SU-DHL-6 (cell line): ENCODE data around the gene UBB.

Experiments used
- H2AFZ ChIP-seq: fragments of 200-600 bp; sonication (generic); 2 replicates; pipeline ENCODE4 v1.6.1; 2014; ENCODE audit warnings: low read depth, mild to moderate bottlenecking, moderate library complexity, mixed read lengths, antibody characterized with exemption, low read length; ENCODE audit not compliant: severe bottlenecking
- H3F3A ChIP-seq: fragments of 200-600 bp; shearing (Covaris generic); 2 replicates; pipeline ENCODE4 v1.6.0; 2016; ENCODE audit warnings: antibody characterized with exemption, mild to moderate bottlenecking; ENCODE audit not compliant: insufficient read depth
- H3K27ac ChIP-seq: fragments of 200-600 bp; sonication (generic); 2 replicates; pipeline ENCODE4 v1.5.1; 2016; ENCODE audit warnings: low read depth, mild to moderate bottlenecking, low read length, moderate library complexity, mixed read lengths
- H3K27me3 ChIP-seq: fragments of 200-600 bp; sonication (generic), shearing (Covaris generic); 2 replicates; pipeline ENCODE4 v1.6.0; 2014; ENCODE audit warnings: mild to moderate bottlenecking, low read length
- H3K36me3 ChIP-seq: fragments of 200-600 bp; sonication (generic); 2 replicates; pipeline ENCODE4 v1.6.1; 2014; ENCODE audit warnings: mild to moderate bottlenecking, low read length, mixed read lengths
- H3K4me2 ChIP-seq: fragments of 300-600, 200-600 bp; shearing (Covaris generic), sonication (generic); 2 replicates; pipeline ENCODE4 v1.6.0; 2014; ENCODE audit warnings: low read length, low read depth, mild to moderate bottlenecking; ENCODE audit not compliant: poor library complexity, severe bottlenecking
- H3K4me3 ChIP-seq: fragments of 200-600 bp; sonication (generic); 2 replicates; pipeline ENCODE4 v1.5.1; 2014; ENCODE audit warnings: antibody characterized with exemption, low read length, mild to moderate bottlenecking, mixed read lengths; ENCODE audit not compliant: insufficient read depth, poor library complexity, severe bottlenecking
- H3K79me2 ChIP-seq: fragments of 200-600 bp; sonication (generic); 2 replicates; pipeline ENCODE4 v1.6.1; 2014; ENCODE audit warnings: mild to moderate bottlenecking, low read length, moderate library complexity; ENCODE audit not compliant: insufficient read depth
- H3K9ac ChIP-seq: fragments of 200-600 bp; sonication (generic); 2 replicates; pipeline ENCODE4 v1.7.0; 2014; ENCODE audit warnings: mild to moderate bottlenecking, low read length
- H3K9me2 ChIP-seq: fragments of 200-600 bp; sonication (generic); replicated peaks from 2 replicates; pipeline ENCODE4 v1.6.1; 2014; ENCODE audit warnings: low read length; ENCODE audit not compliant: insufficient read depth
- H3K9me3 ChIP-seq: fragments of 200-600 bp; sonication (generic); 2 replicates; pipeline ENCODE4 v1.6.1; 2014; ENCODE audit warnings: low read length, mixed read lengths; ENCODE audit not compliant: insufficient read depth
- H4K20me1 ChIP-seq: fragments of 200-600 bp; sonication (generic); 2 replicates; pipeline ENCODE4 v1.6.1; 2014; ENCODE audit warnings: low read depth, mild to moderate bottlenecking, antibody characterized with exemption, low read length, moderate library complexity, mixed read lengths
- EZH2phosphoT487 ChIP-seq: fragments of 200-600 bp; sonication (generic), shearing (Covaris generic); conservative IDR thresholded peaks from 2 replicates; pipeline ENCODE4 v1.6.1; 2018; ENCODE audit warnings: mild to moderate bottlenecking, antibody characterized with exemption, low read length, moderate library complexity, mixed read lengths
- TF ChIP-seq, protein P1 (sequence below): fragments of 200-600 bp; sonication (generic); IDR thresholded peaks from one replicate; pipeline ENCODE4 v1.5.1; 2017; ENCODE audit warnings: antibody characterized with exemption, mild to moderate bottlenecking, low read length, moderate library complexity; ENCODE audit not compliant: insufficient read depth, poor library complexity, severe bottlenecking

UBB gene

DNA sequence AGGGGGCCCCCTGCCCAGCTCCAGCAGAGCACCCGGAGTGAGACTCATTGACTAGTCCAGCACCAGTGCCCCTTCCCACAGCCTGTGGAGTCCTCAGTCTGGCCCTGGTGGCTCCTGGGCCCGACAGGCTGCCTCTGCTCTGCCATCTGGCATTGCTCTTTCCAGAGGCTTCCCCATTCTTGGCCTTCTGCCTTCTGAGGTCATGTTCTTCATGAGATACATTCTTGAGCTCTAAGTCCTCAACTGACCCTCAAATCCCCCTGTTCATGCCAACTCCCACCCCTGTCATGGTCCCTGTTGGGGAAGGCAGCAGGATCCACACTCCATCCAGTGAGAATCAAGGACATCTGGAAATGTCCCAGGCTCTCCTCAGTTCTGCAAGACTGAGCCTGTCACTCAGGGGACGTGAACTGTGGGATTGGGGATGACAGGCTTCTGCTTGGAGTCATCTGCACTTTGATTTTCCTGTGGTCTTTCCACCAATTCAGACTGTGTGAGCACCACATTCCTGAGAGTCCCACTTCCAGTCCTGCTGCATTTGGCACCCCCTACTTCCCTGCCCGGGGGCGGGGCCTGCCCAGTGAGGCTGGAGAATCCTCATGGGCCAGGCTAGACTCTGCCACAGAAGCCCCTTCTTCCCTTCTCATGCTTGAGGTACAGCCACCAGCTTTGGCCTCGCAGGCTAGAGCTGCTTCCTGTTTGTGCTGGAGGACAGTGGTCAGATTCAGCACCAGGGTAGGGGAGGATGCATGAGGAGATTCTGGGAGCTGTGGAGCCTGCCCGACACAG, 37.2 kb downstream of the UBB start:
- H3K27me3 ChIP-seq: no peaks in the 10 kb centered on the region
- H3K27ac ChIP-seq: no peak overlapping the region

DNA sequence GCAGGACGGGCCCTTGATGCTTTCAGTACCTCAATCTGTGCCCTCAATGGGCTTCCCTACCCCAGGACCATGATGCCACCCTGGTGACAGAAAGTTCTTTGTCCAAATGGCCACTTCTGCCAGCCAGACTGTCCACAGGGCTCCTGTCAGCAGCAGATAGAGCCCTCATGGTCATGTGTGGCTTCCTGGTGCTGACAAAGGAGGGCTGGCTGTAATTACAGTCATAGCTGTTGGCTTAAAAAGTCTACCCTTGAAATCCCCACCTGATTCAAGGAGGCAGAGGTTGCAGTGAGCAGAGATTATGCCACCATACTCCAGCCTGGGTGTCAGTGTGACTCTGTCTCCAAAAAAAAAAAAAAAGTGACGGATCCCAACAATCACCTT, 37.8 kb downstream of the UBB start:
- Histone ChIP-seq H3F3A (no peaks in the 10 kb centered on the region), H3K36me3 (no peaks in the 10 kb centered on the region), H3K4me3 (no peak overlapping the region), H4K20me1 (no peaks in the 10 kb centered on the region), H3K9me3 (no peaks in the 10 kb centered on the region), H3K9me2 (no peaks in the 10 kb centered on the region), H2AFZ (no peak overlapping the region), H3K27ac (no peak overlapping the region), H3K4me2 (no peak overlapping the region), H3K9ac (no peak overlapping the region), H3K79me2 (no peaks in the 10 kb centered on the region), H3K27me3 (no peaks in the 10 kb centered on the region)
- TF ChIP-seq, protein P1, sequence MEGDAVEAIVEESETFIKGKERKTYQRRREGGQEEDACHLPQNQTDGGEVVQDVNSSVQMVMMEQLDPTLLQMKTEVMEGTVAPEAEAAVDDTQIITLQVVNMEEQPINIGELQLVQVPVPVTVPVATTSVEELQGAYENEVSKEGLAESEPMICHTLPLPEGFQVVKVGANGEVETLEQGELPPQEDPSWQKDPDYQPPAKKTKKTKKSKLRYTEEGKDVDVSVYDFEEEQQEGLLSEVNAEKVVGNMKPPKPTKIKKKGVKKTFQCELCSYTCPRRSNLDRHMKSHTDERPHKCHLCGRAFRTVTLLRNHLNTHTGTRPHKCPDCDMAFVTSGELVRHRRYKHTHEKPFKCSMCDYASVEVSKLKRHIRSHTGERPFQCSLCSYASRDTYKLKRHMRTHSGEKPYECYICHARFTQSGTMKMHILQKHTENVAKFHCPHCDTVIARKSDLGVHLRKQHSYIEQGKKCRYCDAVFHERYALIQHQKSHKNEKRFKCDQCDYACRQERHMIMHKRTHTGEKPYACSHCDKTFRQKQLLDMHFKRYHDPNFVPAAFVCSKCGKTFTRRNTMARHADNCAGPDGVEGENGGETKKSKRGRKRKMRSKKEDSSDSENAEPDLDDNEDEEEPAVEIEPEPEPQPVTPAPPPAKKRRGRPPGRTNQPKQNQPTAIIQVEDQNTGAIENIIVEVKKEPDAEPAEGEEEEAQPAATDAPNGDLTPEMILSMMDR: no peak
- TF ChIP-seq EZH2phosphoT487: no peak

More for the DNA sequence above, 37.2 kb downstream of the UBB start:
- H3K9me2 ChIP-seq: no peaks in the 10 kb centered on the region
- no peaks in the 10 kb centered on the region for H3K36me3 ChIP-seq
- TF ChIP-seq EZH2phosphoT487: no peak
- TF ChIP-seq, protein P1: no peak
- H4K20me1 ChIP-seq: no peaks in the 10 kb centered on the region
- no peak overlapping the region for H2AFZ ChIP-seq
- no peak overlapping the region for H3K4me3 ChIP-seq
- no peak overlapping the region for H3K9ac ChIP-seq
- no peaks in the 10 kb centered on the region for H3K9me3 ChIP-seq
- H3K4me2 ChIP-seq: no peak overlapping the region
- no peaks in the 10 kb centered on the region for H3F3A ChIP-seq
- H3K79me2 ChIP-seq: no peaks in the 10 kb centered on the region

DNA sequence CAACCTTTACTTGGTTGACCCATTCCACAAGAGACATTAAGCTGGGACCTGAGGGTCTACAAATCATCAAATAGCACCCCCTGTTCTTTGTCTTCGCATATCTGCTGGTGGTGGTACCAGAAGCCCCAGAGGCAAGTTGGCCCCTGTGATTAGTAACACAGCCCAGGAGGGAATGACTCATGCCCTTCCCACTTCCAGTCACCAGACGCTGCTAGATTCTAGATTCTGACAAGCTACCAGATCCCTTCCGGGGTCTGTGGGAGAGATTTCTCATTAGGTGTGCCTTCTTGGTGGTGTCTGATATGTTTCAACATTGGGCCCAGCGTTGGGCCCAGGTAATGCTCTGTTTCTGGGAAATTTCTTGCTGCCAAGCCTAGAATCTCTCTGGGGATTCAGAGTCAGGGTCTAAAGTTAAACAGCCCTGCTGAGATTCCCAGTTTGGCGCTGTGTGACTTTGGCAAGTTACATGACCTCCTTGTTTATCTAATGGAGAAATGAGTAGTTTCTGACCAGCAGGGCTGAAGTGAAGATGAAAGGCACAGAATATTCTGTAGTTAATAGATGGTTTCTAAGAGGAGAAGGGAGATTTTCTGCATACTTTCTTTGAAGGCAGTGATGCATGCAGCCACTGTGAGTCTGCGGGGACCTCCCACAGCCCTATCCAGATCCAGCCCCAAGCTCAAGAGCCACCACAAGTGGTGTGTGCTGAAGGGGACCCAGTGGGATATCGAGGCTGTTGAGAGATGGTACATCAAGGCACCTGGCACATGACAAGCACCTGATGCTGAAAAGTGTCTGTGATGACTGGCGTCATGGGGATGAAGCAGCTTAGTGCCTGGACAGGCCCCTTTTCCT, 38.4 kb downstream of the UBB start:
- Histone ChIP-seq H3K4me2 (no peak overlapping the region), H3K27me3 (no peaks in the 10 kb centered on the region), H3F3A (no peaks in the 10 kb centered on the region), H3K36me3 (no peaks in the 10 kb centered on the region), H3K4me3 (no peak overlapping the region), H2AFZ (no peak overlapping the region), H3K27ac (no peak overlapping the region), H3K9ac (no peak overlapping the region), H3K9me3 (no peaks in the 10 kb centered on the region), H3K9me2 (no peaks in the 10 kb centered on the region), H3K79me2 (no peaks in the 10 kb centered on the region), H4K20me1 (no peaks in the 10 kb centered on the region)
- TF ChIP-seq EZH2phosphoT487: no peak
- TF ChIP-seq, protein P1: no peak
